ENCODE results near the gene PTGS1. TPM values are rescaled to one million over a fixed set of nuclear protein-coding genes. Genes with fewer than 3 reads are reported as not detected.

PTGS1 gene
- total and polyA plus RNA-seq, 2 of the 13 experiments (the other 11 are each of a cell fraction or from before 2014, with no cell fraction given), result 0.07 to 0.08 TPM

GRCh38 chr9:122381206-122381950 is 10.6 kb downstream of the PTGS1 start:
- Histone ChIP-seq H3K79me2 (ENCODE audit: insufficient read depth, low read length) (no peaks in the 10 kb centered on the region), H3K4me1 (ENCODE audit: insufficient read depth, low read length) (peaks cover 9% of the 10 kb centered on the region), H3K4me2 (ENCODE audit: low read depth, low read length) (no peak overlapping the region), H3K9me3 (ENCODE audit: low read length) (peaks cover 15% of the 10 kb centered on the region), H2AFZ (ENCODE audit: low read length) (no peak overlapping the region), H3K4me3 (replicated peaks in 1 of 3; ENCODE audit: insufficient read depth in 1 of 3, low read depth in 2 of 3, low read length in 3 of 3) (no peak overlapping the region), H3K9ac (ENCODE audit: insufficient read depth, low read depth, low read length) (no peak overlapping the region), H4K20me1 (ENCODE audit: insufficient read depth, low read length) (no peaks in the 10 kb centered on the region), H3K27me3 (ENCODE audit: control insufficient read depth in 1 of 2, insufficient read depth in 2 of 2, low read length in 2 of 2) (no peaks in the 10 kb centered on the region; a peak in 1 of 5 replicates), H3K27ac (ENCODE audit: extremely low read length, insufficient read depth, low read length) (no peak overlapping the region), H3K36me3 (replicated peaks in 1 of 2; ENCODE audit: control insufficient read depth in 1 of 2, insufficient read depth in 2 of 2, low read length in 2 of 2) (no peaks in the 10 kb centered on the region)
- ChIA-PET POLR2A (no interaction called here), CTCF (ENCODE audit: low intra/inter-chr PET ratio, low total read pairs) (no interaction called here)
- TF ChIP-seq MLX (CRISPR knock-in tag; IDR thresholded peaks at IDR 0.05) (no peak), PCBP2 (optimal IDR thresholded peaks at IDR 0.05; ENCODE audit: low read depth, low read length, poor library complexity, severe bottlenecking) (no peak), ZNF549 (CRISPR knock-in tag; IDR thresholded peaks at IDR 0.05) (no peak), ATF7 (IDR thresholded peaks at IDR 0.05) (no peak), ATF7 (CRISPR knock-in tag; IDR thresholded peaks at IDR 0.05) (no peak)
- in situ Hi-C loops (cut with HindIII; ENCODE audit: extremely low pct_ligation_motif_present, low pct_unique_long_range_greater_than_20kb), result no loop called here
- 64% methylated on average over 5 of the region's 14 CpGs for WGBS (ENCODE audit: low lambda C conversion rate)
- intact Hi-C loops (cut with micrococcal nuclease; ENCODE audit: unreplicated experiment), result no loop called here
- DNase-seq (ENCODE audit: low spot score), result no peak
- no peak for ATAC-seq
- no TSS peak for BruUV-seq (replicated peaks)
- no peak for FAIRE-seq

GRCh38 chr9:122382901-122383850 is 12.4 kb downstream of the PTGS1 start:
- intact Hi-C loops (cut with micrococcal nuclease; ENCODE audit: unreplicated experiment) (no loop called here), in situ Hi-C loops (cut with HindIII; ENCODE audit: extremely low pct_ligation_motif_present, low pct_unique_long_range_greater_than_20kb) (no loop called here)
- Histone ChIP-seq H3K9ac (ENCODE audit: insufficient read depth, low read depth, low read length) (no peak overlapping the region), H3K4me2 (ENCODE audit: low read depth, low read length) (no peak overlapping the region), H3K36me3 (replicated peaks in 1 of 2; ENCODE audit: control insufficient read depth in 1 of 2, insufficient read depth in 2 of 2, low read length in 2 of 2) (no peaks in the 10 kb centered on the region), H3K4me1 (ENCODE audit: insufficient read depth, low read length) (no peaks in the 10 kb centered on the region), H2AFZ (ENCODE audit: low read length) (no peak overlapping the region), H3K79me2 (ENCODE audit: insufficient read depth, low read length) (no peaks in the 10 kb centered on the region), H3K9me3 (ENCODE audit: low read length) (peaks cover 15% of the 10 kb centered on the region), H3K27ac (ENCODE audit: extremely low read length, insufficient read depth, low read length) (no peak overlapping the region), H3K4me3 (replicated peaks in 1 of 3; ENCODE audit: insufficient read depth in 1 of 3, low read depth in 2 of 3, low read length in 3 of 3) (no peak overlapping the region), H4K20me1 (ENCODE audit: insufficient read depth, low read length) (no peaks in the 10 kb centered on the region), H3K27me3 (ENCODE audit: control insufficient read depth in 1 of 2, insufficient read depth in 2 of 2, low read length in 2 of 2) (peaks cover 2 to 7% of the 10 kb centered on the region in 2 experiments; a peak in 2 of 5 replicates)
- POLR2A ChIA-PET, result no interaction called here
- ATAC-seq (no peak), DNase-seq (ENCODE audit: low spot score) (no peak), FAIRE-seq (no peak)
- 32% methylated on average over 4 of the region's 16 CpGs for WGBS (ENCODE audit: low lambda C conversion rate)
- CTCF ChIA-PET (ENCODE audit: low intra/inter-chr PET ratio, low total read pairs), result no interaction called here
- BruUV-seq (replicated peaks), result no TSS peak
- TF ChIP-seq ZNF749 (CRISPR knock-in tag; IDR thresholded peaks at IDR 0.05; ENCODE audit: borderline replicate concordance) (no peak), CTCF (CRISPR knock-in tag; IDR thresholded peaks at IDR 0.05) (no peak), ZC3H4 (CRISPR knock-in tag; IDR thresholded peaks at IDR 0.05; ENCODE audit: borderline replicate concordance) (no peak), FOXP1 (IDR thresholded peaks at IDR 0.05) (no peak), FOXP1 (CRISPR knock-in tag; IDR thresholded peaks at IDR 0.05) (no peak), KLF15 (CRISPR knock-in tag; IDR thresholded peaks at IDR 0.05; ENCODE audit: borderline replicate concordance) (no peak), SAFB2 (CRISPR knock-in tag; IDR thresholded peaks at IDR 0.05; ENCODE audit: borderline replicate concordance, low read depth) (no peak), TIGD3 (CRISPR knock-in tag; IDR thresholded peaks at IDR 0.05; ENCODE audit: borderline replicate concordance) (no peak)

Measured in HepG2 (cell line).